Heart right ventricle (tissue), 16 donors: ENCODE results near the gene UBE2Q2. TPM values are rescaled to one million over a fixed set of nuclear protein-coding genes. Genes with fewer than 3 reads are reported as not detected.

Experiments used
- ATAC-seq, 8 donors: fragments of 200-7000 bp; cut with Tn5 transposase; one replicate each; pipeline ENCODE4 v1.9.1; 2020; ENCODE audit warnings: mild to moderate bottlenecking in 8 of 8, moderate library complexity in 8 of 8, moderate number of reproducible peaks in 1 of 8
- DNase-seq, 2 donors: peaks; one replicate each; pipeline ENCODE4 v3.0.0-alpha.2; 2020
- H3K27ac ChIP-seq, 10 donors: fragments of 200-600 bp; sonication (generic) in 2 of 10; one replicate each; pipeline versions ENCODE4 v1.5.0 to v1.8.0; 2020 to 2022; ENCODE audit warnings: mild to moderate bottlenecking in 3 of 10
- H3K27me3 ChIP-seq, 7 donors: fragments of 200-600 bp; one replicate each; pipeline ENCODE4 v1.8.0; 2021 to 2022; ENCODE audit warnings: mild to moderate bottlenecking in 2 of 7
- H3K36me3 ChIP-seq, 9 donors: fragments of 200-600 bp; sonication (generic) in 1 of 9; one replicate each; pipeline versions ENCODE4 v1.5.0 to v1.8.0; 2020 to 2022; ENCODE audit warnings: mild to moderate bottlenecking in 2 of 9
- H3K4me1 ChIP-seq, 9 donors: fragments of 200-600 bp; sonication (generic) in 1 of 9; one replicate each; pipeline versions ENCODE4 v1.5.0 to v1.8.0; 2020 to 2022; ENCODE audit warnings: mild to moderate bottlenecking in 4 of 9
- H3K4me3 ChIP-seq, 10 donors: fragments of 200-600 bp; sonication (generic) in 2 of 10; one replicate each; pipeline versions ENCODE4 v1.5.0 to v1.8.0; 2020 to 2022; ENCODE audit warnings: mild to moderate bottlenecking in 7 of 10, moderate library complexity in 2 of 10
- H3K9me3 ChIP-seq, 11 donors: fragments of 200-600 bp in 10 of 11; sonication (generic) in 2 of 11; one replicate each; pipeline versions ENCODE4 v1.5.0 to v1.8.0; 2013 to 2022; ENCODE audit warnings: mild to moderate bottlenecking in 2 of 11, control low read depth in 1 of 11, moderate library complexity in 1 of 11
- CTCF ChIP-seq, 9 donors: fragments of 200-600 bp; sonication (generic) in 2 of 9; IDR thresholded peaks; one replicate each; pipeline versions ENCODE4 v1.5.0 to v1.8.0; 2021 to 2022; ENCODE audit warnings: antibody characterized with exemption in 9 of 9, mild to moderate bottlenecking in 5 of 9, moderate library complexity in 1 of 9
- WGBS, 2 donors: extraction: QIAGEN DNeasy Blood & Tissue Kit; methylation state at CpG; one replicate each; pipeline ENCODE4 v1.1.7; 2013; ENCODE audit warnings: inconsistent platforms in 1 of 2; 5-methylcytosine and 5-hydroxymethylcytosine counted together
- intact Hi-C, 10 donors: fragments of 100-400 bp; cut with DNase I; formaldehyde crosslinking; loops; one replicate each; pipeline versions ENCODE4 v1.11.1 to v1.14.2; 2022
- polyA plus RNA-seq, 2 donors: library from polyadenylated mRNA; stranded (reverse); fragments of 200-250 nt; gene quantifications; one replicate each; pipeline ENCODE4 v1.2.3, GENCODE V29; 2013
- total RNA-seq, 10 donors: library from RNA; stranded (reverse); fragmentation: NEBNext Ultra II Directional in 3 of 10; extraction: Animal tissue kit (Norgen Biotek cat#: 25700) in 3 of 10; gene quantifications; one replicate each; pipeline versions ENCODE4 v1.2.1 to v1.2.4, GENCODE V29; 2021 to 2023
- donor health status: Arrhythmogenic right ventricular cardiomyopathy.
- donor health status: ischemic (EF 13 %, LVEDD 7.1; RV severe dilation, severe dysfunction).
- donor health status: healthy with polysubstance abuse.
- donor health status: DM: no; HTN: yes; CAD: no.
- donor health status: DM: no; HTN: no; CAD: no.
- donor health status: ischemic (EF 25% LVEDD 6.9; RV normal size, moderate dysfunction).
- donor health status: ischemic (EF 25% LVEDD 5.7; RV mildly dilated, moderate dysfunction).
- donor health status: healthy.
- donor health status: DM: yes; HTN: yes; CAD: no.
- donor health status: Ischemic cardiomyopathy.
- donor health status: ischemic (EF 35%, LVEDD 5.7; RV mildly dilated, moderate dysfunction).
- donor health status: nonischemic (EF 11% LVEDD 7.7; RV severe dilation, severe dysfunction).
- donor health status: DM: yes; HTN: yes; CAD: no.
- donor health status: PGD.
- donor health status: ischemic (EF 29% LVEDD 5.4; RV normal size, mild dysfunction).
- donor health status: nonischemic (EF 23%, LVEDD 6.1; RV moderate dilation, normal function).

Gene UBE2Q2
- total and polyA plus RNA-seq, 12 donors: 12.5 to 36.5 (median 24.1) TPM

GRCh38 chr15:75872403-75872990, 29.2 kb downstream of the UBE2Q2 start:
- intact Hi-C loops: no loop called here
- Histone ChIP-seq H3K9me3 (no peaks in the 10 kb centered on the region), H3K27ac (no peak overlapping the region), H3K27me3 (no peaks in the 10 kb centered on the region), H3K4me3 (no peak overlapping the region), H3K4me1 (peaks cover 0 to 6% (median 0%) of the 10 kb centered on the region in 9 donors), H3K36me3 (peaks cover 0 to 70% (median 16%) of the 10 kb centered on the region in 9 donors)
- DNase-seq (no peak), ATAC-seq (no peak)
- 81 to 83% methylated on average over 4 of the region's 4 CpGs for WGBS, 2 donors
- no peak for TF ChIP-seq CTCF (IDR thresholded peaks at IDR 0.05)

DNA sequence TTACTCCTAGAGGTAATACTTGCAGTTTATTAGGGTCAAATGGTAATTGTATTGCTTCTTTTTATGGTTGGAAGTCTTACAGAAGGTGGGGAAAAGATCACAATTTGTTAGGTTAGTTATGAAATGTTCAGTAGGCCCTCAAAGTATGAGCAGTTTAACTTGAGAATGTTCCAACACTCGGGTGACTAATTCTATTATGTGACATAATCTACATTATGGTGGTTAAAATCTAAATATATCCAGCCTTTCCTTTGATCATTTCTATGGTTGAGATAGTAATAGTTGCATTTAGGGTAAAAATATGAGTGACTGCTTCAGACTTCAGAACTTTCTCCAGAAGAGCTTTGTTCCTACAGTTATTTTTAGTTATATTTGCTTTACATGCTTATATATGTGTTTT, 40.8 kb downstream of the UBE2Q2 start:
- intact Hi-C loops: no loop called here
- TF ChIP-seq CTCF (IDR thresholded peaks at IDR 0.05): no peak
- no peak for ATAC-seq
- no peaks in the 10 kb centered on the region for H3K27me3 ChIP-seq
- DNase-seq: no peak
- no peak overlapping the region for H3K4me3 ChIP-seq
- no peak overlapping the region for H3K27ac ChIP-seq
- H3K4me1 ChIP-seq: no peaks in the 10 kb centered on the region
- peaks cover 0 to 89% (median 8%) of the 10 kb centered on the region in 9 donors for H3K36me3 ChIP-seq
- WGBS, 2 donors: 70 to 81% methylated on average over 1 of the region's 1 CpG
- H3K9me3 ChIP-seq: no peaks in the 10 kb centered on the region

DNA sequence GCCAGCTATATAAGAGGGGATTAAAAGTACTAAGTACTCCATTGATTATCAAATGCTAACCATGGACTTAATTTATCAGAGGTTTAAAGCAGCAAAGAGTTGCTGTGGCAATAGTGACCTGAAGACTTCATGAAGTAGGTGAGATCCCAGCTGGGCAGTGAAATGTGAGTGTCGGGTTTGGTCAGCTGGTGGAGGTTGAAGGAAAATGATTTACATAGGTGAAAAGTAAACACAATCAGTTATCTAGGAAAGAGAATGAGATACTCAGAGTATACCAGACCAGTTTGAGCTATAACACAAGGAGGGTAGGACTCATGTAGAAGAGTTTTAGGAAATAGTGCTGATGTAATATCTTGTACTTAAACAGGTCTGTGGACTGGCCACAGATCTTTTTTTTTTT, 43.9 kb downstream of the UBE2Q2 start:
- H3K27ac ChIP-seq: no peak overlapping the region
- DNase-seq: no peak
- intact Hi-C loops: no loop called here
- 97 to 100% methylated on average over 1 of the region's 1 CpG for WGBS, 2 donors
- TF ChIP-seq CTCF (IDR thresholded peaks at IDR 0.05): no peak
- no peak overlapping the region for H3K4me3 ChIP-seq
- H3K4me1 ChIP-seq: peaks cover 0 to 15% (median 0%) of the 10 kb centered on the region in 9 donors
- no peaks in the 10 kb centered on the region for H3K9me3 ChIP-seq
- ATAC-seq: no peak
- H3K36me3 ChIP-seq: peaks cover 0 to 84% (median under 1%) of the 10 kb centered on the region in 9 donors
- H3K27me3 ChIP-seq: no peaks in the 10 kb centered on the region

- peak overlapping the region in 1 of 10 donors; percentile 64 for H3K27ac ChIP-seq
These were observed 48.6 kb downstream of the UBE2Q2 start for GRCh38 chr15:75891895-75892294.

More at GRCh38 chr15:75891895-75892294, 48.6 kb downstream of the UBE2Q2 start:
- Histone ChIP-seq H3K36me3 (peaks cover 0 to 80% (median 0%) of the 10 kb centered on the region in 9 donors), H3K9me3 (no peaks in the 10 kb centered on the region), H3K4me3 (no peak overlapping the region), H3K4me1 (peaks cover 0 to 16% (median 0%) of the 10 kb centered on the region in 9 donors), H3K27me3 (no peaks in the 10 kb centered on the region)
- no peak for TF ChIP-seq CTCF (IDR thresholded peaks at IDR 0.05)
- DNase-seq (no peak), ATAC-seq (peak in 1 of 8 donors; percentile 45)
- intact Hi-C loops: no loop called here
